HG03521 (cell line): Measurements from ENCODE around the gene DIP2C.

Experiments used
- ATAC-seq: cut with Tn5 transposase; IDR thresholded peaks from one replicate; pipeline ENCODE4 v1.9.1; 2021; ENCODE audit warnings: mild to moderate bottlenecking, moderate library complexity; ENCODE audit not compliant: unreplicated experiment

Gene DIP2C

GRCh38 chr10:630581-631073, 58.8 kb downstream of the DIP2C start:
- no peak for ATAC-seq

DNA sequence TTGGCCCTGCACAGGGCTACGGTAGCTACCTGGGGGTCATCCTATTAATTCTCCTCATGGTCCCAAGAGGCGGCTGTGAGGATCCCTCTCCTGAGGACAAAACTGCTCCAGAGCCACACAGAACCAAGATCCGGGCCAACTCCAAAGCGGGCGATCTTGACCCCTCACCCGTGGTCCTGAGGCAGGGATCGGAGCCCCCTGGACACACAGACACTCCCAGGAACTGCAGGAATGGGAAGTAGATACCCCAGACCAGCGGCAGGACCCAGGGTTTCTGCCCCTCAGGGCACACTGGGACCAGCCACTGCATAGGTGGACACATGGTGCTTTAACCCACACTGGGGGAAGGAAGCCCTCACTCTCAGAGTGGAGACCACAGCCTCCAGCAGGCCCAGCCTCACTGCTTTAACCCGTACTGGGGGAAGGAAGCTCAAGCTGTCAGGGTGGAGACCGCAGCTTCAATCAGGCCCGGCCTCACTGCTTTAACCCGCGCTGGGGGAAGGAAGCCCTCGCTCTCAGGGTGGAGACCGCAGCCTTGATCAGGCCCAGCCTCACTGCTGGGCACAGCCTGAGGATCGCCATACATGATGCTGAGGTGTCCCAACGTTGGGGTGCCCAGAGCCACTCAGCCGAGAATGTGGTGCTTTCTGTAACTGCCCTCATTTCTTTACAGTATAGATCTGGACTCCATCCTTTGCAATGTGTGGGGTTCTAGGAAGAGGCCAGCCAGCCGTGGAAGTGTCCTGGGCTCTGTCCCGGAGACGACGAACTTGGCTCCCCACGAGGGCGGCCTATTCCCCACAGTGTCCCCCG, 60.1 kb downstream of the DIP2C start:
- no peak for ATAC-seq

- ATAC-seq = no peak
These were observed 61.0 kb downstream of the DIP2C start for GRCh38 chr10:628386-629045.

- ATAC-seq = no peak
These were observed 62.2 kb downstream of the DIP2C start for GRCh38 chr10:627032-627992.

DNA sequence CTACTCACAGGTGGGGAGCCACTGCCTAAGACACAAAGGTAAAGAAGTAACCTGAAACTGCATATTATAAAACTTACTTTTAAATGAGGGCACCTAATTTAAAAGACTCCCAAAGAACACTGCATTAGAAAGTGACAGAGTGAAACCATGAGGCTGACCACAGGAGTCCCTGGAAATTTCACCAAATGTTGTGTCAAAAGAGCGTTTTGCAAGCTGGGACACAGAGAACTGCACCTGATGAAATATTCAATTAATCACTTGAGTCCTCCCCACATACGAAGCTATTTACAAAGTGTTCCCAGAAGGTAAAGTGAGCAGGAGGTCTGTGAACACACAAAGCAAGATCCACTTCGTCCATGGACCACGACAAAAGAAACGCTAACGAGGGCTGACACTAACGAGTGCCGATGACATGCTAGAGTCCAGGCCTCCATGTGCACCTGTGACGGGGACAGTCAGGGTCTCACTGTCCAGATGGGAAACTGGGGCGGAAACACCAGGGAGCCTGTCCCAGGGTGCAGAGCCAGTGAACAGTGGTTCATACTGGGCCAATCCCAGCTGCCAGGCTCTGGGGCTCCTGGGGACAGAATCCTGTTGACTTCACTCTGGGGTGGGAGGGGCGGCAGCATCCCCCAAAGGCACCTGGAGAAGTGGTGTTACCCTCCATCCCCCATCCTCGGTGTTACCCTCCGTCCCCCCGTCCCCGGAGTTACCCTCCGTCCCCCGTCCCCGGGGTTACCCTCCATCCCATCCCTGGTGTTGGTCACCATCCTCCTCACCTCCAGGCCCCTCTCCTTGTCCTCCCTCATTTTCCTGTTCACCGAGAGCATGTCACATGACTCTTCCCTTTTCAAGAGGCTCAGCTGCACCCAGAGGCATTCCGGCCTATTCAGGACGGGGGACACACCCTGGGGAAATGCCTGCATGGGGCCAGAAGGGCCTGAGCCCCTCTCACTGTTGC, 63.4 kb downstream of the DIP2C start:
- ATAC-seq = no peak

GRCh38 chr10:625333-625696, 64.2 kb downstream of the DIP2C start:
- no peak for ATAC-seq

DNA sequence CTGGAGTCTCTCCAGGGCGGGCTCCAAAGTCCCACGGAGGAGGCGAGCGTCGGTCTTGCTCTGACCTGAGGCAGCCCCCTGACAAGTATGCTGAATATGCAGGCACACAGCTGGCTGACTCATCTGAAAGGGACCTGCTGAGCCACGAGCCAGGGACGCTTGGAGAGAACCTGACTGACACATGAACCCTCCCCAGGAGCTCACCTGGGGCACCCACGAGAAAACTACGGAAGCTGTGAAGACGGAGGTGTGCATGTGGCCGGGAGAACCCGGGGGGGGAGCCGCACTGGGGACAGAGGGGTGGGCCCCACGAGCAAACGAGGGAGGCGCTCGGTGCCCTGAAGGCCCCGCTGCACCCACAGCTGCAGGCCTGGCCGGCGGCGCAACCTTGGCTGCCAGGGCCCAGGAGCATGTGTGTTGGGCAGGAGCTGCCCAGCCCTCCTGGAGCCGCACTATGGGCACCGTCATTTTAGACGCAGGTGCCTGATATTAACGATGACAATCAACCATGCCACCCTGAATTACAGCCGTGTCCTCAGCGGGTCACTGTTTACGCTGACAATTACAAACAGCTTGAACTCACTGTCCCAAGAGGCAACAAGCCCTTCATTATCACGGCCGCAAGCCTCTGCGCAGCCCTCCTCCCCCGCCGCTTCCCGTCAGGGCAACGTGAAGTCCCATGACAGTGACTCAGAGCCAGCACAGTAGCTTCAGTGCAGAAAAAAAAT, 64.7 kb downstream of the DIP2C start:
- ATAC-seq = no peak

DNA sequence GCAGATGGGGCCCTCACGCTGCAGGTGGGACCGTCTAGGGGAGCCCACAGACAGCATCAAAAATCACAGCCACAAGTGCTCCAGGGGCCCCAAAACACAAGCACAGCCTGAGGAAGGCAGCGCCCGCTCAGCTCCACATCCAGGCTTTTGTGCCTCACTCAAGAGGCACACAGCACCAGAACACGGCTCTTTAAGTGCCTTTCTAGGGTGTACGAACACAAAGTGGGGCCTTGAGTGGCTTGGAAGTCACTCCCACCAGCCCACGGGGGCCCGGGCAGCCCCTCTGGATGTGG, 65.2 kb downstream of the DIP2C start:
- ATAC-seq = no peak

- no peak for ATAC-seq
These were observed 65.8 kb downstream of the DIP2C start for GRCh38 chr10:623477-624311.

DNA sequence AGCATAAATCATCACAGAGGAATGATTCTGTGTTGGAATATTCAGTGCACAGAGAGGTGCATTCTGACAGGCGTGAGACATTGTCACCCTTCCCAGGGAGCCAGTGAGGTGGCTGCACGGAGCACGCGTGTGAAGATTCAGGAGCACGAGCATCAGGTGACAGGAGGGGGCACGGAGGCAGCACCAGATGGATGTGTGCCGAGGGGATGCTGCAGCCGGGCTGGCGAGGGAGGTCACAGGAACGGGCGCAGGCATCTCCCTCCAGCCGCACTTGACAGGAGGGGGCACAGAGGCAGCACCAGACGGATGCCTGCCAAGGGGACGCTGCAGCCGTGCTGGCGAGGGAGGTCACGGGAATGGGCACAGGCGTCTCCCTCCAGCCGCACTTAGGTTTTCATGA, 66.5 kb downstream of the DIP2C start:
- ATAC-seq = no peak

DNA sequence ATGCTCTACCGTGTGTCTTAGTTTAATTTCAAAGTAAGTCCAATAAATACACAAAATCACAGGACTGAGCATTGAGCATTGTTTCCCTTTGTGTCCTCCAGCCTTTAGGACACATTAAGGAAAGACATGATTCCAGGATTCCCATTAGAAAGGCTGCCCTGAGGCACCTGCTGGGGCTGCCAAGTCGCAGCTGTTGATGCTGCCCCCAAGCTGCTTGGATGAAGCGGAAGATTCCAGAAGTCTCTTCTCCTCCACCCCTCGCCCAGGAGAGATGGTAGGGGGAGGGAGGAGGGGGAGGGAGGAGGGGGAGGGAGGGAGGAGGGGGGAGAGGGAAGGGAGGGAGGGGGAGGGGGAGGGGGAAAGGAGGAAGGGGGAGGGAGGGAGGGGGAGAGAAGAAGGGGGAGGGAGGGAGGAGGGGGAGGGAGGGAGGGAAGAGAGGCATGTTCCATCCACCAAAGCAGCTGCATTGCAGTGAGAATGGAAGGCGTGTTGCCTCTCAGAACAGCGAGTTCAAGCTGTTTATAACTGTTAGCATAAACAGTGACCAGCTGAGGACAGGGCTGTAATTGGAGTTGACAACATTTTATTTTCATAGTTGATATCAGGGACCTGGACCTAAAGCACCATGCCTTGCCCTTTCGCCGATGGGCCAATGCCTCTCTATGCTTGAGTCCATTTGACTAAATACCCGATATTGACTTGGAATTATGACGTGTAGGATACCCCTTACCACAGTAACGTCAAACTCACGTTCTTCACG, 67.3 kb downstream of the DIP2C start:
- no peak for ATAC-seq

DNA sequence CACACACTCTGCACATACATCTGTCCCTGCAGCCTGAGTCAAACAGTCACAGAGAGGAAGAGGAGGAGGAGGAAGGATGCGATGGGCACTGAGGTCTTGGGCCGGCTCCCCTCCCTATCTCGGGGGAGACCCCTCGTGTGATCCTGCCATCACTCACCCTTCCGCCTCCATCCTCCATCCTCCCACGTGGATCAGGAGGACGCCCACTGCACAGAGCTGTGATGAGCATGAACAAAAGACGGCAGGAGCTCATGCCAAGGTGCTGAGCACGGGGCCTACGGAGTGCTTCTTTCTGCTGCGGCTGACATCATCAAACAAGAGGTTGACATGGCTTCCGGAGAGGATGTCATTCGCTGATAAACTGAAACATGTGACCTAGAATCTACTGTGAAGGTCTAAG, 68.0 kb downstream of the DIP2C start:
- ATAC-seq = no peak

GRCh38 chr10:620971-621370, 68.5 kb downstream of the DIP2C start:
- no peak for ATAC-seq

DNA sequence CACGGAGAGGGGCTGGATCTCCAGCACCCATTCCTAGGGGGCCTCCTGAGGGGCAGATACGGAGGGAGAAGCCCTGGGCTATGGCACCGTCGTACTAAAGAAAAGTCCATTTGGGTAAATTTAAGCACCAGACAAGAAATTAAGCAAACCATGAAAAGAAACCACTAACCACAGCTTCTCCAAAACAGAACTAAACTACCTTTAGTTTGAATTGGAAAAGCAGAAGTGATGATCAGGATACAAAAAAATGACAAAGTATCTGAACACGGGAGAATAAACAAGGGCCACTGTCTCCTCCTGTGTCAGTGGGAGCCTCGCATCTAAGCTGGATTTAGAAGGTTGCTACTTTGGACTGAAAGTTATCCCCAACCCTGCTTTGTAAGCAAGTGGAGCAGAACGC, 69.1 kb downstream of the DIP2C start:
- no peak for ATAC-seq

DNA sequence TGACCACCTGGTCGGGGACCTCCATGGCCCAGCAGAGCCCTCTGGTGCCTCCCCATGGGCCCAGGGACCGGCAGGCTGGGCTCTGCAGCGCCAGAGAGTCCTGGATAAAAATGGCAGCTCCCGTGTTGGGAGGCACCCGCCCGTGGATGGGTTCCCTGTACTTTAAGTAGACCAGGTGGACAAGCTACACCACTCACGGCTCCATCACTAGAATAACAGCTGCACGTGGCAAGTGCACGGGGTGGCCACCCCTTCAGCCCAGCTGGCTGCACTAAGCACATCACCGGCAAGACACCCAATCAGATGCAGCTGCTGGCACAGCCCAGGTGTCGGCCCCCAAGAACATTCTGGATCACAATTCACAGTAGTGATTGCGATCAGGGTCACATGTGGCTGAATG, 69.8 kb downstream of the DIP2C start:
- no peak for ATAC-seq

GRCh38 chr10:618229-618989, 71.1 kb downstream of the DIP2C start:
- no peak for ATAC-seq

DNA sequence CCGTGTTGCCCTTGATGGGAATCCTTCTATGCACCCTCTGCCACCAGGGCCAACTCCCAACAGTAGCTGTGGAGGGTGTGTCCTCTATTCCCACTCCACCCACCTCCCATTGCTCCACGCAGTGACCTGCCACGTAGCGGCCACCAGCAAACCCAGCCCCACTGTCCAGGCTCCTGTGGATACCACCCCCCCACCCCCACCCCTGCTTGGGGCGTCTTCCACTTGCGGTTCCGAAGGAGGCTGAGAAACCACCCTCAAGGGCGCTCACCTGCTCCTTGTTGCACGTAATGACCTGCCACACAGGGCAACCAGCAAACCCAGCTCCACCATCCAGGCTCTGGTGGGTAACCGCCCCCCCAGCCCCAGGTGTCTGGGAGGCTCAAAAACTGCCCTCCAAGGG, 72.0 kb downstream of the DIP2C start:
- ATAC-seq = no peak
